HFF-Myc (cell line): ENCODE measurements around the gene GPR39.

Experiments
- DNase-seq: peaks from one replicate; pipeline ENCODE4 v3.0.0-alpha.2; 2011; ENCODE audit warnings: low read depth; ENCODE audit errors: extremely low read depth
- H3K4me3 ChIP-seq: replicated peaks from 2 replicates; pipeline ENCODE4 v1.5.1; 2011; ENCODE audit warnings: low read depth, mild to moderate bottlenecking, control low read depth, low read length
- CTCF ChIP-seq: IDR thresholded peaks from 2 replicates; pipeline ENCODE4 v1.5.1; 2012; ENCODE audit warnings: mild to moderate bottlenecking, low read depth, low read length, control low read depth; ENCODE audit errors: missing control alignments

Gene GPR39

GRCh38 chr2:132478461-132479105 is 62.0 kb downstream of the GPR39 start:
- H3K4me3 ChIP-seq: no peak overlapping the region
- DNase-seq: no peak
- TF ChIP-seq CTCF: no peak

GRCh38 chr2:132479155-132479554 is 62.5 kb downstream of the GPR39 start:
- no peak overlapping the region for H3K4me3 ChIP-seq
- no peak for DNase-seq
- TF ChIP-seq CTCF: no peak

GRCh38 chr2:132482821-132483220 is 66.2 kb downstream of the GPR39 start:
- no peak for DNase-seq

GRCh38 chr2:132484144-132484543 is 67.5 kb downstream of the GPR39 start:
- H3K4me3 ChIP-seq: no peak overlapping the region
- DNase-seq: no peak
- no peak for TF ChIP-seq CTCF

More at GRCh38 chr2:132482821-132483220, 66.2 kb downstream of the GPR39 start:
- H3K4me3 ChIP-seq: no peak overlapping the region
- no peak for TF ChIP-seq CTCF

- no peak for DNase-seq
- no peak overlapping the region for H3K4me3 ChIP-seq
- TF ChIP-seq CTCF: no peak
These were observed 71.9 kb downstream of the GPR39 start for GRCh38 chr2:132488491-132488890.

GRCh38 chr2:132489150-132489549 is 72.5 kb downstream of the GPR39 start:
- TF ChIP-seq CTCF: no peak
- DNase-seq: no peak
- H3K4me3 ChIP-seq: no peak overlapping the region

GRCh38 chr2:132495881-132496280 is 79.3 kb downstream of the GPR39 start:
- DNase-seq: no peak
- H3K4me3 ChIP-seq: no peak overlapping the region
- TF ChIP-seq CTCF: no peak
